Measurements from ENCODE around the gene TP53AIP1. TPM values are rescaled to one million over a fixed set of nuclear protein-coding genes. Genes with fewer than 3 reads are reported as not detected.

TP53AIP1 gene
- total and polyA plus RNA-seq, 5 donors from 2014 or later: not detected

DNA sequence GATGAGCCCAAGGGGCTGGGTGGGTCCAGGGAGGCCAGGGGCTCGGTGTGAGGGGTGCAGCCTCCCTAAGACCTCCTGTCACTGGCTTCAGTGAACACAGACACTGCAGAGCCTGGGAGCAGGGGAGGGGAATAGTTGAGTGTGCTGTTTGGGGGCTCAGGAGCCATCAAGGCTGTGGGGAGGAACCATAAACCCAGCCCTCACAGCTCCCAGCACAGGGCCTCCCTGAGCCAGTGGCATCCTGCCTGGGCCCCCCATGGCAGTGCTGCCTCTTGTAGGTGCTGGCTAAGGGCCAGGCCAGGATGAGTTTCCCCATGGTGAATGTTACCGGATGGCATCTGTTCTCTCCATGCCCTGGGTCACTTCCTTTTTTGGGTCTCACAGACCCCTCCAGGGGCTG is 26.0 kb downstream of the TP53AIP1 start:
- ATAC-seq (ENCODE audit: low read depth in 2 of 2) (no peak), DNase-seq (no peak)
- Histone ChIP-seq H3K9me3 (ENCODE audit: control insufficient read depth in 2 of 2, low read length in 2 of 2) (no peaks in the 10 kb centered on the region), H3K4me1 (ENCODE audit: control insufficient read depth, insufficient read depth, low read length, poor library complexity, severe bottlenecking) (no peaks in the 10 kb centered on the region), H3K27ac (ENCODE audit: insufficient read depth, low read length, poor library complexity, severe bottlenecking) (no peak overlapping the region), H3K27me3 (ENCODE audit: control insufficient read depth, insufficient read depth, low read length) (no peaks in the 10 kb centered on the region), H3K36me3 (ENCODE audit: control insufficient read depth, insufficient read depth, low read length) (no peaks in the 10 kb centered on the region), H3K4me3 (ENCODE audit: low read depth, low read length) (no peak overlapping the region)
- no peak overlapping the region for H3K27ac Mint-ChIP-seq
- peaks cover 17% of the 10 kb centered on the region for H3K27me3 Mint-ChIP-seq
- no peaks in the 10 kb centered on the region for H3K36me3 Mint-ChIP-seq
- H3K4me1 Mint-ChIP-seq: peaks cover 0 to 4% (median 2%) of the 10 kb centered on the region in 4 donors
- no peaks in the 10 kb centered on the region for H3K9me3 Mint-ChIP-seq
- H3K4me3 Mint-ChIP-seq: no peak overlapping the region

DNA sequence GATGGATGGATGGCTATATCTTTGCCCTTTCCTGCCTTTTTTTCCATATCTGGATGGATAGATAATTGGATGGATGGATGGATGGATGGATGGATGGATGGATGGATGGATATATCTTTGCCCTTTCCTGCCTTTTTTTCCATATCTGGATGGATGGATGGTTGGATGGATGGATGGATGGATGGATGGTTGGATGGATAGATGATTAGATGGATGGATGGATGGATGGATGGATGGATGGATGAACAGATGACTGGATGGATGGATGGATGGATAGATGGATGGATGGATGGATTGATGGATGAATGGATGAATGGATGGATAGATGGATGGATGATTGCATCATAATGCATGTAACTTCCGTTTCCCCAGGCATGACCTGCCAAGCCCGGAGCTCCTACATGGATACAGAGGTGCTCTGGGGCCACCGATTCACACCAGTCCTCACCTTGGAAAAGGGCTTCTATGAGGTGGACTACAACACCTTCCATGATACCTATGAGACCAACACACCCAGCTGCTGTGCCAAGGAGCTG is 26.6 kb downstream of the TP53AIP1 start:
- H3K4me3 ChIP-seq (ENCODE audit: low read depth, low read length): no peak overlapping the region
- H3K36me3 Mint-ChIP-seq: no peaks in the 10 kb centered on the region
- peaks cover 14% of the 10 kb centered on the region for H3K27me3 Mint-ChIP-seq
- no peaks in the 10 kb centered on the region for H3K9me3 ChIP-seq (ENCODE audit: control insufficient read depth in 2 of 2, low read length in 2 of 2)
- H3K4me1 ChIP-seq (ENCODE audit: control insufficient read depth, insufficient read depth, low read length, poor library complexity, severe bottlenecking): no peaks in the 10 kb centered on the region
- no peak overlapping the region for H3K27ac ChIP-seq (ENCODE audit: insufficient read depth, low read length, poor library complexity, severe bottlenecking)
- H3K27ac Mint-ChIP-seq: peak overlapping the region in 1 of 3 donors; percentile 64
- H3K9me3 Mint-ChIP-seq: peaks cover 0 to 1% (median 0%) of the 10 kb centered on the region in 7 donors
- no peaks in the 10 kb centered on the region for H3K36me3 ChIP-seq (ENCODE audit: control insufficient read depth, insufficient read depth, low read length)
- H3K4me3 Mint-ChIP-seq: no peak overlapping the region
- DNase-seq: no peak
- H3K4me1 Mint-ChIP-seq: peaks cover 0 to 4% (median 2%) of the 10 kb centered on the region in 4 donors
- ATAC-seq (ENCODE audit: low read depth in 2 of 2): no peak
- H3K27me3 ChIP-seq (ENCODE audit: control insufficient read depth, insufficient read depth, low read length): no peaks in the 10 kb centered on the region

DNA sequence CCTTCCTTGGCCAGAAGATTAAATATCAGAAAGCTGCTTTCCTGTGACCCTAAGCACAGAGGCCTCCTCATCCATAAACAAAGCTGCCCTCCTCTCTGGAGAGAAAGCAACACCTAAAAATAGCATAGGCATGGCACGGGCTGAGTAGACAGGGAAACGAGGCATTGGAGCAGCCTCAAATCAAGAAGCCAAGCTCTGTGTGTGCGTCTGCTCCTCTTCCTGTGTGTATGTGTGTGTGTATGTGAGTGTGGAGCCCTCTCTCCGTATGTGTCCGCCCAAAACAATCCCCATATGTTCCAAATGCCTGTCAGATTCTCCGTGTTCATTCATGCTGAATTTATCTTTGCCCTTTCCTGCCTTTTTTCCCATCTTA is 27.5 kb downstream of the TP53AIP1 start:
- Histone ChIP-seq H3K4me1 (ENCODE audit: control insufficient read depth, insufficient read depth, low read length, poor library complexity, severe bottlenecking) (no peaks in the 10 kb centered on the region), H3K27me3 (ENCODE audit: control insufficient read depth, insufficient read depth, low read length) (peaks cover 2% of the 10 kb centered on the region), H3K4me3 (ENCODE audit: low read depth, low read length) (no peak overlapping the region), H3K27ac (ENCODE audit: insufficient read depth, low read length, poor library complexity, severe bottlenecking) (no peak overlapping the region), H3K9me3 (ENCODE audit: control insufficient read depth in 2 of 2, low read length in 2 of 2) (no peaks in the 10 kb centered on the region), H3K36me3 (ENCODE audit: control insufficient read depth, insufficient read depth, low read length) (no peaks in the 10 kb centered on the region)
- peaks cover 19% of the 10 kb centered on the region for H3K27me3 Mint-ChIP-seq
- DNase-seq (no peak), ATAC-seq (ENCODE audit: low read depth in 2 of 2) (no peak)
- peaks cover 0 to 4% (median 2%) of the 10 kb centered on the region in 4 donors for H3K4me1 Mint-ChIP-seq
- peaks cover 0 to 1% (median 0%) of the 10 kb centered on the region in 7 donors for H3K9me3 Mint-ChIP-seq
- H3K36me3 Mint-ChIP-seq: no peaks in the 10 kb centered on the region
- no peak overlapping the region for H3K27ac Mint-ChIP-seq
- H3K4me3 Mint-ChIP-seq: no peak overlapping the region

DNA sequence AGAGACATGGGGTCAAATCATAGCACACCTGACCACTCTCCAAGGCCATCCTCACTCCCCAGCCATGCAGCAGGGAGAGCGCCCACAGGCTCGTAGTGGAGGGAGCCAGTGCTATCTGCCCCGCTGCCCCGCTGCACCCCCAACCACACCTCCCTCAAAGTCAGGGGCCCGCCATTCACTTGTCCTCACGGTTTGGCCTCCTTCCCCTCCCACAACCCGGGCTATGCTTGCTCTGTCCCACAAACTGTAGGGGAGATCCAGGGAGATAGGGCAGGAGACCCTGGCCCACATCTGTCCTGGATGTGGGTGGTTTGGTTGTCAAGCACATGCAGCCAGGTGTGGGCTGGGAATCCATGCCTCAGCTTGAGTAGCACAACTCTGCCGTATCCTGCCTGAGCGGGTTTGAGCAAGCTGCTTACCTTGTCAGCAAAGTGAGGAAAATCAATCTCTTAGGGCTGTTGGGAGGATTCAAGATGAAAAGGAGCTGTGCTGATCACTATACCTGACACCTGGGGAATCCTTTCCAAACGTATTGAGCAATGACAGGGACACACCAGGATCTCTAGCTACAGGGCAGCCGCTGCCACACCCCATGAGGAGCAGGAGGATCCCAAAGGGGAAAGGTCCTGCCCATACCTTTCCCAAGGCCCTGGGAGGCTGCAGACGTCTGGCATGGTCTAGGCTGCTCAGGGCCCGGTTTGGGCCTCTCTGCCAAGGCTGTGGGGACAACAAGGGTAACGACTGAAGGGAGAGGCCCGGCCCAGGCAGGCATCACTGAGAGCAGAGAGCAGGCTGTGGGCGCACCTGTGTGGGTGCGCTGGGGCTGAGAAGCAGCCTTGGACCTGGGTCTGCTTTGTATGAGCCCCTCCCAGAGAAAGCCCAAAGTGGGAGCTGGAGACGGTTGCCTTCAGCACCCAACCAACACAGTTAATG is 28.2 kb downstream of the TP53AIP1 start:
- ATAC-seq (ENCODE audit: low read depth in 2 of 2) (no peak), DNase-seq (no peak)
- no peak overlapping the region for H3K27ac ChIP-seq (ENCODE audit: insufficient read depth, low read length, poor library complexity, severe bottlenecking)
- Mint-ChIP-seq H3K4me3 (no peak overlapping the region), H3K4me1 (peaks cover 0 to 4% (median 2%) of the 10 kb centered on the region in 4 donors), H3K36me3 (no peaks in the 10 kb centered on the region), H3K27ac (no peak overlapping the region), H3K27me3 (peaks cover 21% of the 10 kb centered on the region), H3K9me3 (peaks cover 0 to 1% (median 0%) of the 10 kb centered on the region in 7 donors)
- no peak overlapping the region for H3K4me3 ChIP-seq (ENCODE audit: low read depth, low read length)
- H3K4me1 ChIP-seq (ENCODE audit: control insufficient read depth, insufficient read depth, low read length, poor library complexity, severe bottlenecking): no peaks in the 10 kb centered on the region
- H3K9me3 ChIP-seq (ENCODE audit: control insufficient read depth in 2 of 2, low read length in 2 of 2): no peaks in the 10 kb centered on the region
- peaks cover 4% of the 10 kb centered on the region for H3K27me3 ChIP-seq (ENCODE audit: control insufficient read depth, insufficient read depth, low read length)
- H3K36me3 ChIP-seq (ENCODE audit: control insufficient read depth, insufficient read depth, low read length): no peaks in the 10 kb centered on the region

DNA sequence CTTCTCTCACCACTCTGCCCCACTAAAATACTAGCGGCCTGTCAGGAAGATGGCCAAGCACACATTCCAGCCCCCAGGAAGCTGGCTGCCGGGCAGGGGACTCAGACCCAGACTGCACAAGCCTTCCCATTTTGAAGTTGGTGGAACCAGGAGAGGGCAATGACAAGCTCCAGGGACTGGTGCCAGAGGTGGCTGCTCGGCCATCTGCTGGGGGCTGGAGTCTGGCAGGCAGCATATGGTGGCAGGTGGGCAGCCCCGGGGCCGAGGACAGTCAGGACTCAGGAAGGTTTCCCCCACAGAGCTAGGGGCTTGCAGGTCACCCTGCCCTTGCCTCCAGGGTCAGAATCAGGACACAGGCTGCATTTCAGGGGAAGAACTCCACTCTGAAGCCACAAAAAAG is 28.9 kb downstream of the TP53AIP1 start:
- H3K36me3 ChIP-seq (ENCODE audit: control insufficient read depth, insufficient read depth, low read length): no peaks in the 10 kb centered on the region
- no peak overlapping the region for H3K27ac ChIP-seq (ENCODE audit: insufficient read depth, low read length, poor library complexity, severe bottlenecking)
- peaks cover 0 to 4% (median 2%) of the 10 kb centered on the region in 4 donors for H3K4me1 Mint-ChIP-seq
- no peaks in the 10 kb centered on the region for H3K9me3 ChIP-seq (ENCODE audit: control insufficient read depth in 2 of 2, low read length in 2 of 2)
- ATAC-seq (ENCODE audit: low read depth in 2 of 2): no peak
- no peaks in the 10 kb centered on the region for H3K36me3 Mint-ChIP-seq
- DNase-seq: no peak
- no peak overlapping the region for H3K4me3 Mint-ChIP-seq
- no peak overlapping the region for H3K4me3 ChIP-seq (ENCODE audit: low read depth, low read length)
- H3K27me3 ChIP-seq (ENCODE audit: control insufficient read depth, insufficient read depth, low read length): peaks cover 10% of the 10 kb centered on the region
- no peaks in the 10 kb centered on the region for H3K4me1 ChIP-seq (ENCODE audit: control insufficient read depth, insufficient read depth, low read length, poor library complexity, severe bottlenecking)
- no peak overlapping the region for H3K27ac Mint-ChIP-seq
- H3K27me3 Mint-ChIP-seq: peaks cover 22% of the 10 kb centered on the region
- peaks cover 0 to 1% (median 0%) of the 10 kb centered on the region in 7 donors for H3K9me3 Mint-ChIP-seq

DNA sequence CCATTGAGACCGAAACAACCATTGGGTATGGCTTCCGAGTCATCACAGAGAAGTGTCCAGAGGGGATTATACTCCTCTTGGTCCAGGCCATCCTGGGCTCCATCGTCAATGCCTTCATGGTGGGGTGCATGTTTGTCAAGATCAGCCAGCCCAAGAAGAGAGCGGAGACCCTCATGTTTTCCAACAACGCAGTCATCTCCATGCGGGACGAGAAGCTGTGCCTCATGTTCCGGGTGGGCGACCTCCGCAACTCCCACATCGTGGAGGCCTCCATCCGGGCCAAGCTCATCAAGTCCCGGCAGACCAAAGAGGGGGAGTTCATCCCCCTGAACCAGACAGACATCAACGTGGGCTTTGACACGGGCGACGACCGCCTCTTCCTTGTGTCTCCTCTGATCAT is 31.0 kb downstream of the TP53AIP1 start:
- H3K4me3 ChIP-seq (ENCODE audit: low read depth, low read length): no peak overlapping the region
- peaks cover 37% of the 10 kb centered on the region for H3K27me3 Mint-ChIP-seq
- H3K36me3 ChIP-seq (ENCODE audit: control insufficient read depth, insufficient read depth, low read length): no peaks in the 10 kb centered on the region
- H3K27me3 ChIP-seq (ENCODE audit: control insufficient read depth, insufficient read depth, low read length): peaks cover 24% of the 10 kb centered on the region
- H3K36me3 Mint-ChIP-seq: no peaks in the 10 kb centered on the region
- no peak overlapping the region for H3K4me3 Mint-ChIP-seq
- H3K27ac Mint-ChIP-seq: no peak overlapping the region
- H3K4me1 ChIP-seq (ENCODE audit: control insufficient read depth, insufficient read depth, low read length, poor library complexity, severe bottlenecking): no peaks in the 10 kb centered on the region
- H3K9me3 ChIP-seq (ENCODE audit: control insufficient read depth in 2 of 2, low read length in 2 of 2): no peaks in the 10 kb centered on the region
- H3K27ac ChIP-seq (ENCODE audit: insufficient read depth, low read length, poor library complexity, severe bottlenecking): no peak overlapping the region
- no peak for ATAC-seq (ENCODE audit: low read depth in 2 of 2)
- H3K9me3 Mint-ChIP-seq: peaks cover 0 to 1% (median 0%) of the 10 kb centered on the region in 7 donors
- peaks cover 0 to 5% (median 0%) of the 10 kb centered on the region in 4 donors for H3K4me1 Mint-ChIP-seq
- no peak for DNase-seq

DNA sequence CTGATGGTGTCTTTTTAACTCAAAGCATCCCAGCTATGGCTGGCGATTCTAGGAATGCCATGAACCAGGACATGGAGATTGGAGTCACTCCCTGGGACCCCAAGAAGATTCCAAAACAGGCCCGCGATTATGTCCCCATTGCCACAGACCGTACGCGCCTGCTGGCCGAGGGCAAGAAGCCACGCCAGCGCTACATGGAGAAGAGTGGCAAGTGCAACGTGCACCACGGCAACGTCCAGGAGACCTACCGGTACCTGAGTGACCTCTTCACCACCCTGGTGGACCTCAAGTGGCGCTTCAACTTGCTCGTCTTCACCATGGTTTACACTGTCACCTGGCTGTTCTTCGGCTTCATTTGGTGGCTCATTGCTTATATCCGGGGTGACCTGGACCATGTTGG is 31.4 kb downstream of the TP53AIP1 start:
- Histone ChIP-seq H3K27ac (ENCODE audit: insufficient read depth, low read length, poor library complexity, severe bottlenecking) (no peak overlapping the region), H3K36me3 (ENCODE audit: control insufficient read depth, insufficient read depth, low read length) (no peaks in the 10 kb centered on the region), H3K27me3 (ENCODE audit: control insufficient read depth, insufficient read depth, low read length) (peaks cover 27% of the 10 kb centered on the region), H3K4me1 (ENCODE audit: control insufficient read depth, insufficient read depth, low read length, poor library complexity, severe bottlenecking) (peaks cover 1% of the 10 kb centered on the region), H3K4me3 (ENCODE audit: low read depth, low read length) (no peak overlapping the region), H3K9me3 (ENCODE audit: control insufficient read depth in 2 of 2, low read length in 2 of 2) (no peaks in the 10 kb centered on the region)
- Mint-ChIP-seq H3K4me3 (no peak overlapping the region), H3K4me1 (peaks cover 0 to 8% (median 0%) of the 10 kb centered on the region in 4 donors), H3K36me3 (no peaks in the 10 kb centered on the region), H3K9me3 (peaks cover 0 to 1% (median 0%) of the 10 kb centered on the region in 7 donors), H3K27me3 (peaks cover 41% of the 10 kb centered on the region), H3K27ac (no peak overlapping the region)
- ATAC-seq (ENCODE audit: low read depth in 2 of 2) (no peak), DNase-seq (no peak)

All from CD4-positive, CD25-positive, alpha-beta regulatory T cell (primary cell).